Mononuclear cell (primary cell): ENCODE results near the gene MSL1. TPM values are rescaled to one million over a fixed set of nuclear protein-coding genes. Genes with fewer than 3 reads are reported as not detected.

Source experiments
- H3K27me3 ChIP-seq: 2 replicates; pipeline ENCODE4 v1.6.0; 2011; ENCODE audit warnings: low read length, control low read depth; ENCODE audit not compliant: insufficient read depth
- H3K4me1 ChIP-seq: 2 replicates; pipeline ENCODE4 v1.5.1; 2011; ENCODE audit warnings: mild to moderate bottlenecking, low read length, control low read depth; ENCODE audit not compliant: insufficient read depth
- H3K4me3 ChIP-seq: 2 replicates; pipeline ENCODE4 v1.5.1; 2011; ENCODE audit warnings: mild to moderate bottlenecking, low read length, moderate library complexity
- H3K9me3 ChIP-seq: 2 replicates; pipeline ENCODE4 v1.5.1; 2011; ENCODE audit warnings: low read depth, mild to moderate bottlenecking, control low read depth, low read length
- total RNA-seq: library from RNA; depleted of rRNA; stranded (reverse); fragments of >200 nt; gene quantifications from one replicate; pipeline ENCODE4 v1.2.3, GENCODE V29; 2012

Gene MSL1
- 81.1 TPM for total RNA-seq

- Histone ChIP-seq H3K4me1 (peaks cover 40% of the 10 kb centered on the region), H3K9me3 (no peaks in the 10 kb centered on the region), H3K4me3 (peak within 1 kb of the TSS; percentile 75), H3K27me3 (no peaks in the 10 kb centered on the region)
Observed at GRCh38 chr17:40121181-40122135, at the start of gene MSL1. Gene MSL1, plus strand, starts transcription at chr17:40121971. Its CDS starts 642 bp downstream, at chr17:40122613.

GRCh38 chr17:40072040-40072734, 49.6 kb upstream of the MSL1 start:
- Histone ChIP-seq H3K4me1 (peaks cover 70% of the 10 kb centered on the region), H3K27me3 (no peaks in the 10 kb centered on the region), H3K4me3 (no peak overlapping the region), H3K9me3 (no peaks in the 10 kb centered on the region)

- Histone ChIP-seq H3K27me3 (no peaks in the 10 kb centered on the region), H3K9me3 (no peaks in the 10 kb centered on the region), H3K4me3 (no peak overlapping the region), H3K4me1 (peaks cover 68% of the 10 kb centered on the region)
Observed at GRCh38 chr17:40072735-40073346, 48.9 kb upstream of the MSL1 start.

- no peaks in the 10 kb centered on the region for H3K9me3 ChIP-seq
- H3K4me1 ChIP-seq = peaks cover 64% of the 10 kb centered on the region
- no peak overlapping the region for H3K4me3 ChIP-seq
- H3K27me3 ChIP-seq = no peaks in the 10 kb centered on the region
Observed at GRCh38 chr17:40073454-40074174, 48.2 kb upstream of the MSL1 start.

GRCh38 chr17:40074175-40074512, 47.6 kb upstream of the MSL1 start:
- H3K9me3 ChIP-seq = no peaks in the 10 kb centered on the region
- no peak overlapping the region for H3K4me3 ChIP-seq
- H3K4me1 ChIP-seq = peaks cover 59% of the 10 kb centered on the region

GRCh38 chr17:40074871-40075200, 46.9 kb upstream of the MSL1 start:
- Histone ChIP-seq H3K27me3 (no peaks in the 10 kb centered on the region), H3K4me1 (peaks cover 52% of the 10 kb centered on the region), H3K9me3 (no peaks in the 10 kb centered on the region), H3K4me3 (no peak overlapping the region)

More at GRCh38 chr17:40074175-40074512, 47.6 kb upstream of the MSL1 start:
- no peaks in the 10 kb centered on the region for H3K27me3 ChIP-seq

- no peaks in the 10 kb centered on the region for H3K27me3 ChIP-seq
- H3K9me3 ChIP-seq = no peaks in the 10 kb centered on the region
- H3K4me3 ChIP-seq = no peak overlapping the region
- peaks cover 47% of the 10 kb centered on the region for H3K4me1 ChIP-seq
Observed at GRCh38 chr17:40075201-40075941, 46.4 kb upstream of the MSL1 start.

- H3K27me3 ChIP-seq = no peaks in the 10 kb centered on the region
- H3K4me1 ChIP-seq = peaks cover 40% of the 10 kb centered on the region
- no peak overlapping the region for H3K4me3 ChIP-seq
- H3K9me3 ChIP-seq = no peaks in the 10 kb centered on the region
Observed at GRCh38 chr17:40075942-40076498, 45.8 kb upstream of the MSL1 start.

- H3K9me3 ChIP-seq = no peaks in the 10 kb centered on the region
- H3K27me3 ChIP-seq = no peaks in the 10 kb centered on the region
- H3K4me3 ChIP-seq = no peak overlapping the region
- peaks cover 34% of the 10 kb centered on the region for H3K4me1 ChIP-seq
Observed at GRCh38 chr17:40076591-40076990, 45.2 kb upstream of the MSL1 start.

GRCh38 chr17:40079545-40079944, 42.2 kb upstream of the MSL1 start:
- H3K9me3 ChIP-seq = no peaks in the 10 kb centered on the region
- no peaks in the 10 kb centered on the region for H3K27me3 ChIP-seq
- peaks cover 26% of the 10 kb centered on the region for H3K4me1 ChIP-seq
- no peak overlapping the region for H3K4me3 ChIP-seq

- no peaks in the 10 kb centered on the region for H3K27me3 ChIP-seq
- H3K4me3 ChIP-seq = no peak overlapping the region
- no peaks in the 10 kb centered on the region for H3K4me1 ChIP-seq
- H3K9me3 ChIP-seq = no peaks in the 10 kb centered on the region
Observed at GRCh38 chr17:40084477-40084876, 37.3 kb upstream of the MSL1 start.

- Histone ChIP-seq H3K9me3 (no peaks in the 10 kb centered on the region), H3K4me3 (no peak overlapping the region), H3K4me1 (no peaks in the 10 kb centered on the region), H3K27me3 (no peaks in the 10 kb centered on the region)
Observed at GRCh38 chr17:40086150-40087044, 35.4 kb upstream of the MSL1 start.

- Histone ChIP-seq H3K27me3 (no peaks in the 10 kb centered on the region), H3K4me1 (no peaks in the 10 kb centered on the region), H3K9me3 (no peaks in the 10 kb centered on the region), H3K4me3 (no peak overlapping the region)
Observed at GRCh38 chr17:40087049-40087794, 34.5 kb upstream of the MSL1 start.
